SK-N-SH treated with all-trans-retinoic acid at 6 μM for 48 hours (cell line): ENCODE data around the gene FZR1.
A peak's percentile ranks its signal among the peaks of the same experiment; 100 is the strongest.

ENCODE experiments used
- BACH2 ChIP-seq: fragments of 250-450 bp; sonication (Bioruptor Pico); IDR thresholded peaks from 2 replicates; pipeline ENCODE4 v1.9.0; 2021; ENCODE audit warnings: mild to moderate bottlenecking, borderline replicate concordance
- CREB5 ChIP-seq: fragments of 250-450 bp; sonication (Bioruptor Pico); IDR thresholded peaks from 2 replicates; pipeline ENCODE4 v1.5.1; 2020; ENCODE audit warnings: low read depth, mild to moderate bottlenecking, moderate library complexity
- PATZ1 ChIP-seq: fragments of 250-450 bp; sonication (Bioruptor Pico); IDR thresholded peaks from 2 replicates; pipeline ENCODE4 v1.8.0; 2020; ENCODE audit warnings: mild to moderate bottlenecking, moderate library complexity, borderline replicate concordance
- PPARA ChIP-seq: fragments of 250-450 bp; sonication (Bioruptor Pico); IDR thresholded peaks from 2 replicates; pipeline ENCODE4 v1.5.0; 2020; ENCODE audit warnings: mild to moderate bottlenecking, borderline replicate concordance
- RARB ChIP-seq: fragments of 250-450 bp; sonication (Bioruptor Pico); IDR thresholded peaks from 2 replicates; pipeline ENCODE4 v1.8.0; 2021; ENCODE audit warnings: mild to moderate bottlenecking, moderate library complexity
- TCF4 ChIP-seq: fragments of 250-450 bp; sonication (Bioruptor Pico); IDR thresholded peaks from 2 replicates; pipeline ENCODE4 v1.8.0; 2021; ENCODE audit warnings: mild to moderate bottlenecking, moderate library complexity, borderline replicate concordance
- ZFP3 ChIP-seq: fragments of 250-450 bp; sonication (Bioruptor Pico); IDR thresholded peaks from 2 replicates; pipeline ENCODE4 v1.5.0; 2020; ENCODE audit warnings: mild to moderate bottlenecking, moderate library complexity
- ZFP30 ChIP-seq: fragments of 450-650 bp; formaldehyde crosslinking; IDR thresholded peaks from 2 replicates; pipeline ENCODE4 v1.5.0; 2022; ENCODE audit warnings: mild to moderate bottlenecking, moderate library complexity

GRCh38 chr19:3459965-3460582 lies 46.0 kb upstream of the FZR1 start:
- no peak for TF ChIP-seq PATZ1
- TF ChIP-seq PPARA (CRISPR knock-in tag), result no peak
- no peak for TF ChIP-seq TCF4 (CRISPR knock-in tag)
- TF ChIP-seq ZFP30 (CRISPR knock-in tag), result no peak
- TF ChIP-seq ZFP3 (CRISPR knock-in tag), result 0 out of 2 replicates have a peak, but pooled peaks have one; percentile 47
- no peak for TF ChIP-seq RARB
- TF ChIP-seq CREB5, result no peak
- no peak for TF ChIP-seq BACH2
